IMR-90 (cell line): Measurements from ENCODE around the gene CCHCR1. TPM values are rescaled to one million over a fixed set of nuclear protein-coding genes. Genes with fewer than 3 reads are reported as not detected.

Experiments
- ATAC-seq: fragments of 200-7000 bp; cut with Tn5 transposase; 2 replicates; pipeline ENCODE4 v1.9.1; 2020; ENCODE audit warnings: low read depth, mild to moderate bottlenecking, moderate library complexity
- BruUV-seq: library from RNA; stranded (reverse); fragments of 400-500 nt; replicated peaks from 2 replicates; lab custom pipeline; 2021; lab: Mats Ljungman, UMichigan
- CTCF ChIA-PET: fragments of 300-600 bp; formaldehyde crosslinking; extraction: SDS; loops from one replicate; lab custom pipeline; 2021; ENCODE audit warnings: antibody characterized with exemption; lab: Yijun Ruan, JAX
- POLR2A ChIA-PET: fragments of 300-600 bp; sonication (Branson Sonifier 250); formaldehyde crosslinking; loops from one replicate; lab custom pipeline; 2022; ENCODE audit warnings: antibody characterized with exemption; ENCODE audit not compliant: unreplicated experiment; lab: Charles Lee
- DNase-seq: peaks from one replicate; pipeline ENCODE4 v3.0.0; 2013
- H2AFZ ChIP-seq: replicated peaks from 2 replicates; pipeline ENCODE3; 2013; ENCODE audit warnings: low read length, mild to moderate bottlenecking; ENCODE audit not compliant: poor library complexity
- H2AK5ac ChIP-seq: 2 replicates; pipeline ENCODE4 v1.6.1; 2013; ENCODE audit warnings: low read depth, low read length, inconsistent platforms
- H2AK9ac ChIP-seq: replicated peaks from 2 replicates; pipeline ENCODE3; 2013; ENCODE audit warnings: mild to moderate bottlenecking, low read depth, low read length, moderate library complexity; ENCODE audit not compliant: poor library complexity
- H2BK120ac ChIP-seq: 2 replicates; pipeline ENCODE4 v1.6.1; 2013; ENCODE audit warnings: low read depth, low read length, inconsistent platforms
- H2BK15ac ChIP-seq: 3 replicates; pipeline ENCODE4 v1.6.1; 2013; ENCODE audit warnings: low read depth, low read length, inconsistent platforms
- H2BK20ac ChIP-seq: 2 replicates; pipeline ENCODE4 v1.6.1; 2013; ENCODE audit warnings: low read depth, mild to moderate bottlenecking, inconsistent platforms, low read length, moderate library complexity
- H2BK5ac ChIP-seq: 2 replicates; pipeline ENCODE4 v1.6.1; 2013; ENCODE audit warnings: mild to moderate bottlenecking, low read depth, low read length, inconsistent platforms; ENCODE audit not compliant: poor library complexity, severe bottlenecking
- H3K14ac ChIP-seq: replicated peaks from 2 replicates; pipeline ENCODE4 v1.6.1; 2013; ENCODE audit warnings: low read depth, low read length, inconsistent platforms
- H3K18ac ChIP-seq: 2 replicates; pipeline ENCODE4 v1.6.1; 2013; ENCODE audit warnings: low read depth, low read length, control low read depth
- H3K23ac ChIP-seq: 2 replicates; pipeline ENCODE4 v1.6.1; 2013; ENCODE audit warnings: low read depth, low read length, inconsistent platforms
- H3K27ac ChIP-seq: 2 replicates; pipeline ENCODE4 v1.5.1; 2013; ENCODE audit warnings: mild to moderate bottlenecking, control low read depth, low read length; ENCODE audit not compliant: insufficient read depth
- H3K27me3 ChIP-seq: 2 replicates; pipeline ENCODE4 v1.6.1; 2013; ENCODE audit warnings: low read length; ENCODE audit not compliant: control insufficient read depth, insufficient read depth
- H3K36me3 ChIP-seq: 2 replicates; pipeline ENCODE4 v1.6.1; 2013; ENCODE audit warnings: low read length, mixed read lengths; ENCODE audit not compliant: control insufficient read depth, insufficient read depth
- H3K4ac ChIP-seq: 2 replicates; pipeline ENCODE4 v1.6.1; 2013; ENCODE audit warnings: low read depth, low read length, inconsistent platforms
- H3K4me1 ChIP-seq: 2 replicates; pipeline ENCODE4 v1.6.1; 2013; ENCODE audit warnings: low read length, mixed read lengths; ENCODE audit not compliant: control insufficient read depth, insufficient read depth
- H3K4me2 ChIP-seq: 2 replicates; pipeline ENCODE4 v1.6.1; 2013; ENCODE audit warnings: low read depth, mild to moderate bottlenecking, control low read depth, low read length, moderate library complexity
- H3K4me3 ChIP-seq: 2 replicates; pipeline ENCODE4 v1.5.1; 2013; ENCODE audit warnings: low read depth, mild to moderate bottlenecking, control low read depth, low read length, moderate library complexity; ENCODE audit not compliant: insufficient read depth
- H3K56ac ChIP-seq: 2 replicates; pipeline ENCODE4 v1.6.1; 2013; ENCODE audit warnings: low read length, inconsistent platforms; ENCODE audit not compliant: insufficient read depth; ENCODE audit errors: extremely low read depth
- H3K79me1 ChIP-seq, 2 experiments: 2 replicates each; pipeline ENCODE4 v1.6.1; 2013; ENCODE audit warnings: low read length in 2 of 2, inconsistent platforms in 1 of 2, low read depth in 1 of 2
- H3K9ac ChIP-seq: 2 replicates; pipeline ENCODE4 v1.6.1; 2013; ENCODE audit warnings: low read depth, low read length, control low read depth
- H3K9me1 ChIP-seq: 2 replicates; pipeline ENCODE4 v1.6.1; 2013; ENCODE audit warnings: low read length, inconsistent platforms; ENCODE audit not compliant: insufficient read depth
- H3K9me3 ChIP-seq: 2 replicates; pipeline ENCODE4 v1.6.1; 2013; ENCODE audit warnings: low read length; ENCODE audit not compliant: control insufficient read depth, insufficient read depth
- H4K20me1 ChIP-seq: 2 replicates; pipeline ENCODE4 v1.6.1; 2013; ENCODE audit warnings: low read length, inconsistent platforms; ENCODE audit not compliant: insufficient read depth
- H4K5ac ChIP-seq: 2 replicates; pipeline ENCODE4 v1.6.1; 2013; ENCODE audit warnings: mild to moderate bottlenecking, low read depth, low read length, control low read depth
- H4K8ac ChIP-seq, 2 experiments: 2 replicates each; pipeline ENCODE4 v1.6.1; 2013; ENCODE audit warnings: low read depth in 2 of 2, low read length in 2 of 2, control low read depth in 1 of 2, inconsistent platforms in 1 of 2
- H4K91ac ChIP-seq: 2 replicates; pipeline ENCODE4 v1.6.1; 2013; ENCODE audit warnings: low read depth, low read length, inconsistent platforms; ENCODE audit not compliant: insufficient read depth
- BHLHE40 ChIP-seq: fragments of 150-350 bp; IDR thresholded peaks from 2 replicates; pipeline ENCODE4 v1.6.1; 2016; ENCODE audit warnings: mild to moderate bottlenecking, low read depth, low read length
- CEBPB ChIP-seq: IDR thresholded peaks from 2 replicates; pipeline ENCODE4 v1.6.1; 2012; ENCODE audit warnings: low read depth, low read length, improper control_type of control experiment
- CHD1 ChIP-seq: IDR thresholded peaks from 2 replicates; pipeline ENCODE4 v1.6.1; 2012; ENCODE audit warnings: low read depth, low read length, improper control_type of control experiment
- CTCF ChIP-seq: conservative IDR thresholded peaks from 2 replicates; pipeline ENCODE4 v1.5.1; 2012; ENCODE audit warnings: mild to moderate bottlenecking, low read depth, low read length, improper control_type of control experiment
- ELK1 ChIP-seq: fragments of 150-350 bp; IDR thresholded peaks from 2 replicates; pipeline ENCODE4 v1.6.1; 2016; ENCODE audit warnings: low read depth, mild to moderate bottlenecking, low read length, moderate library complexity, borderline replicate concordance
- FOS ChIP-seq: fragments of 150-350 bp; IDR thresholded peaks from 2 replicates; pipeline ENCODE4 v1.6.1; 2016; ENCODE audit warnings: low read depth, low read length
- MAFK ChIP-seq: IDR thresholded peaks from 2 replicates; pipeline ENCODE4 v1.6.1; 2012; ENCODE audit warnings: low read depth, low read length, improper control_type of control experiment
- MAZ ChIP-seq: IDR thresholded peaks from 2 replicates; pipeline ENCODE4 v1.6.1; 2012; ENCODE audit warnings: low read depth, mild to moderate bottlenecking, low read length, improper control_type of control experiment, moderate library complexity, borderline replicate concordance
- MXI1 ChIP-seq: IDR thresholded peaks from 2 replicates; pipeline ENCODE4 v1.6.1; 2012; ENCODE audit warnings: low read depth, mild to moderate bottlenecking, low read length, moderate library complexity, borderline replicate concordance
- NFE2L2 ChIP-seq: fragments of 150-350 bp; IDR thresholded peaks from 2 replicates; pipeline ENCODE4 v1.6.1; 2016; ENCODE audit warnings: low read depth, mild to moderate bottlenecking, low read length
- POLR2A ChIP-seq: IDR thresholded peaks from 2 replicates; pipeline ENCODE4 v1.6.1; 2012; ENCODE audit warnings: mild to moderate bottlenecking, low read depth, low read length
- RAD21 ChIP-seq: IDR thresholded peaks from 2 replicates; pipeline ENCODE4 v1.6.1; 2012; ENCODE audit warnings: low read length, improper control_type of control experiment
- RCOR1 ChIP-seq: IDR thresholded peaks from 2 replicates; pipeline ENCODE4 v1.6.1; 2012; ENCODE audit warnings: mild to moderate bottlenecking, low read length, improper control_type of control experiment; ENCODE audit not compliant: insufficient replicate concordance
- RFX5 ChIP-seq: IDR thresholded peaks from 2 replicates; pipeline ENCODE4 v1.8.0; 2012; ENCODE audit warnings: low read depth, mild to moderate bottlenecking, low read length, moderate library complexity
- SMC3 ChIP-seq: fragments of 150-350 bp; IDR thresholded peaks from 2 replicates; pipeline ENCODE4 v1.6.1; 2016; ENCODE audit warnings: low read depth, mild to moderate bottlenecking, antibody characterized with exemption, low read length, moderate library complexity
- WGBS, 2 experiments: methylation state at CpG; one replicate each; pipeline versions ENCODE4 v1.1.5 to v1.1.7; 2013; ENCODE audit warnings: missing lambda C conversion rate in 2 of 2; ENCODE audit not compliant: insufficient read length in 1 of 2; ENCODE audit errors: extremely low coverage in 2 of 2; 5-methylcytosine and 5-hydroxymethylcytosine counted together
- dilution Hi-C: fragments of 300-500 bp; cut with HindIII; formaldehyde crosslinking; loops from one replicate; pipeline ENCODE4 v1.14.3; 2018; ENCODE audit warnings: low sequenced_read_pairs; ENCODE audit not compliant: unreplicated experiment
- in situ Hi-C: fragments of 300-500 bp; cut with MboI; formaldehyde crosslinking; loops from 3 replicates; pipeline ENCODE4 v1.14.3; 2019; ENCODE audit warnings: low sequenced_read_pairs, inconsistent platforms, mixed read lengths
- intact Hi-C: fragments of 100-400 bp; cut with micrococcal nuclease; formaldehyde crosslinking; loops from 2 replicates; pipeline ENCODE4 v1.10.0; 2022
- polyA plus RNA-seq, 3 experiments: library from polyadenylated mRNA; depleted of rRNA; stranded (reverse); fragments of >200 nt; gene quantifications; 2 replicates each; pipeline ENCODE4 v1.2.3, GENCODE V29; 2012; ENCODE audit warnings: low replicate concordance in 1 of 3
- total RNA-seq: library from RNA; depleted of rRNA; stranded (reverse); fragments of >200 nt; gene quantifications from 2 replicates; pipeline ENCODE4 v1.2.3, GENCODE V29; 2012
- TF ChIP-seq, protein P1 (sequence below): fragments of 150-350 bp; IDR thresholded peaks from 2 replicates; pipeline ENCODE4 v1.6.1; 2017; ENCODE audit warnings: mild to moderate bottlenecking, antibody characterized with exemption, low read length, low read depth

CCHCR1 gene
- total and polyA plus RNA-seq, 2 of the 4 experiments (the other 2 are of a cell fraction): 13.1 to 22.0 TPM

GRCh38 chr6:31205638-31206037 is 48.0 kb upstream of the CCHCR1 start:
- DNase-seq (no peak), ATAC-seq (no peak)
- no peak overlapping the region for H3K4ac ChIP-seq
- 0 out of 2 replicates have a peak overlapping the region, but pooled peaks have one; percentile 44 for H2AK5ac ChIP-seq
- no peak overlapping the region for H2BK15ac ChIP-seq
- H3K9me1 ChIP-seq: peaks cover 9% of the 10 kb centered on the region; the same call in 1 of the 2 replicates
- no peak overlapping the region for H3K4me2 ChIP-seq
- WGBS, 2 experiments: 100% methylated on average over 1 of the region's 2 CpGs; no CpG with 5 or more reads in 1 of the 2 experiments
- no peak overlapping the region for H3K23ac ChIP-seq
- H3K79me1 ChIP-seq: peaks cover 9 to 25% of the 10 kb centered on the region in 2 experiments; a peak in 3 of 4 replicates
- BruUV-seq: no TSS peak
- peaks cover 6% of the 10 kb centered on the region; the same call in 1 of the 2 replicates for H3K4me1 ChIP-seq
- no peak overlapping the region for H3K18ac ChIP-seq
- H3K4me3 ChIP-seq: no peak overlapping the region
- ChIA-PET CTCF (no interaction called here), POLR2A (no interaction called here)
- H4K5ac ChIP-seq: no peak overlapping the region
- H2AFZ ChIP-seq: no peak overlapping the region
- no peak overlapping the region for H3K9ac ChIP-seq
- H3K56ac ChIP-seq: no peak overlapping the region
- no peak overlapping the region for H3K14ac ChIP-seq
- H2BK20ac ChIP-seq: no peak overlapping the region
- H4K8ac ChIP-seq: no peak overlapping the region
- no peak overlapping the region for H3K27ac ChIP-seq
- no peak for TF ChIP-seq MAFK
- TF ChIP-seq BHLHE40: no peak
- TF ChIP-seq MXI1: no peak
- TF ChIP-seq RAD21: no peak
- no peak for TF ChIP-seq CHD1
- no peak for TF ChIP-seq FOS
- TF ChIP-seq ELK1: no peak
- no peak for TF ChIP-seq SMC3
- TF ChIP-seq POLR2A: no peak
- no peak for TF ChIP-seq RCOR1
- TF ChIP-seq, protein P1, sequence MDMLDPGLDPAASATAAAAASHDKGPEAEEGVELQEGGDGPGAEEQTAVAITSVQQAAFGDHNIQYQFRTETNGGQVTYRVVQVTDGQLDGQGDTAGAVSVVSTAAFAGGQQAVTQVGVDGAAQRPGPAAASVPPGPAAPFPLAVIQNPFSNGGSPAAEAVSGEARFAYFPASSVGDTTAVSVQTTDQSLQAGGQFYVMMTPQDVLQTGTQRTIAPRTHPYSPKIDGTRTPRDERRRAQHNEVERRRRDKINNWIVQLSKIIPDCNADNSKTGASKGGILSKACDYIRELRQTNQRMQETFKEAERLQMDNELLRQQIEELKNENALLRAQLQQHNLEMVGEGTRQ: no peak
- TF ChIP-seq RFX5: no peak
- no peak for TF ChIP-seq NFE2L2
- TF ChIP-seq CTCF: no peak
- TF ChIP-seq MAZ: no peak
- no peak for TF ChIP-seq CEBPB
- H3K9me3 ChIP-seq: peaks cover 2% of the 10 kb centered on the region; the same call in 1 of the 2 replicates
- intact Hi-C loops (no loop called here), in situ Hi-C loops (no loop called here), dilution Hi-C loops (no loop called here)
- no peak overlapping the region for H2BK120ac ChIP-seq
- 0 out of 2 replicates have a peak, but pooled peaks cover 1% of the 10 kb centered on the region for H3K36me3 ChIP-seq
- H2AK9ac ChIP-seq: no peak overlapping the region
- H2BK5ac ChIP-seq: no peak overlapping the region
- H3K27me3 ChIP-seq: peaks cover 2% of the 10 kb centered on the region; the same call in 1 of the 2 replicates
- H4K20me1 ChIP-seq: no peaks in the 10 kb centered on the region
- H4K91ac ChIP-seq: no peak overlapping the region
